GM12878 (cell line): Measurements from ENCODE around the gene RAD51B. TPM values are rescaled to one million over a fixed set of nuclear protein-coding genes. Genes with fewer than 3 reads are reported as not detected.

Experiments
- ATAC-seq: fragments of 200-7000 bp; cut with Tn5 transposase; 3 replicates; pipeline ENCODE4 v1.9.1; 2020; ENCODE audit warnings: mild to moderate bottlenecking, moderate library complexity
- BruUV-seq: library from RNA; stranded (reverse); fragments of 400-500 nt; replicated peaks from 2 replicates; lab custom pipeline; 2021; lab: Mats Ljungman, UMichigan
- CTCF ChIA-PET: fragments of 300-600 bp; sonication (Branson Sonifier 250); formaldehyde crosslinking; extraction: SDS; loops from one replicate; lab custom pipeline; 2021; ENCODE audit warnings: inconsistent platforms; lab: Yijun Ruan, JAX
- POLR2A ChIA-PET: fragments of 350-600 bp; formaldehyde crosslinking; extraction: SDS; loops from one replicate; lab custom pipeline; 2021; ENCODE audit warnings: inconsistent platforms; lab: Charles Lee
- RAD21 ChIA-PET: fragments of 300-600 bp; sonication (Branson Sonifier 250); formaldehyde crosslinking; loops from one replicate; lab custom pipeline; 2023; ENCODE audit warnings: antibody characterized with exemption; ENCODE audit not compliant: unreplicated experiment; lab: Charles Lee
- SMC1A ChIA-PET: fragments of 300-600 bp; sonication (Branson Sonifier 250); formaldehyde crosslinking; loops from one replicate; lab custom pipeline; 2023; ENCODE audit not compliant: unreplicated experiment, uncharacterized antibody; lab: Charles Lee
- DNase-seq: peaks from one replicate; pipeline ENCODE4 v3.0.0-alpha.2; 2011; ENCODE audit warnings: low read depth, low spot score
- FAIRE-seq: peaks from 3 replicates; lab custom pipeline; 2011; peaks lifted over from hg19 to GRCh38; lab: Jason Lieb, UNC
- H2AFZ ChIP-seq: 2 replicates; pipeline ENCODE4 v1.6.0; 2011; ENCODE audit warnings: low read depth, low read length, control low read depth; ENCODE audit not compliant: control insufficient read depth
- H3K27ac ChIP-seq: 2 replicates; pipeline ENCODE4 v1.5.1; 2011; ENCODE audit warnings: control low read depth; ENCODE audit not compliant: control insufficient read depth, insufficient read depth
- H3K27me3 ChIP-seq, 2 experiments: replicated peaks in 1 of 2; 2 replicates each; pipeline versions ENCODE4 v1.6.0 to v1.6.1; 2011; ENCODE audit warnings: low read length in 1 of 2; ENCODE audit not compliant: control insufficient read depth in 2 of 2, insufficient read depth in 2 of 2
- H3K36me3 ChIP-seq, 2 experiments: 2 replicates each; pipeline ENCODE4 v1.5.1; 2011; ENCODE audit warnings: low read length in 1 of 2; ENCODE audit not compliant: control insufficient read depth in 2 of 2, insufficient read depth in 2 of 2
- H3K4me1 ChIP-seq: 2 replicates; pipeline ENCODE4 v1.6.1; 2011; ENCODE audit warnings: mild to moderate bottlenecking, low read length, moderate library complexity, mixed read lengths; ENCODE audit not compliant: control insufficient read depth, insufficient read depth
- H3K4me2 ChIP-seq: 2 replicates; pipeline ENCODE4 v1.6.0; 2011; ENCODE audit warnings: control low read depth; ENCODE audit not compliant: control insufficient read depth, insufficient read depth
- H3K4me3 ChIP-seq: fragments of 200-600 bp; sonication (generic); 2 replicates; pipeline ENCODE4 v1.5.1; 2016
- H3K79me2 ChIP-seq: 2 replicates; pipeline ENCODE4 v1.6.0; 2011; ENCODE audit warnings: low read length; ENCODE audit not compliant: control insufficient read depth, insufficient read depth
- H3K9ac ChIP-seq: 2 replicates; pipeline ENCODE4 v1.8.0; 2011; ENCODE audit warnings: low read length, control low read depth, mixed read lengths; ENCODE audit not compliant: control insufficient read depth, insufficient read depth
- H3K9me3 ChIP-seq: replicated peaks from 3 replicates; pipeline ENCODE4 v1.5.1; 2011; ENCODE audit warnings: mild to moderate bottlenecking, low read length; ENCODE audit not compliant: control insufficient read depth, insufficient read depth
- H4K20me1 ChIP-seq: 2 replicates; pipeline ENCODE4 v1.6.0; 2011; ENCODE audit not compliant: control insufficient read depth, insufficient read depth
- ATF7 ChIP-seq: fragments of 450-650 bp; IDR thresholded peaks from 2 replicates; pipeline ENCODE4 v1.6.1; 2016; ENCODE audit warnings: low read depth, mild to moderate bottlenecking
- CREB1 ChIP-seq: IDR thresholded peaks from 2 replicates; pipeline ENCODE4 v1.6.1; 2012; ENCODE audit warnings: low read depth, mild to moderate bottlenecking, inconsistent platforms
- HSF1 ChIP-seq: fragments of 150-350 bp; IDR thresholded peaks from 2 replicates; pipeline ENCODE4 v1.6.1; 2014; ENCODE audit warnings: mild to moderate bottlenecking, low read depth, low read length
- NKRF ChIP-seq: fragments of 450-650 bp; conservative IDR thresholded peaks from 2 replicates; pipeline ENCODE4 v1.6.1; 2017; ENCODE audit warnings: mild to moderate bottlenecking, moderate library complexity
- STAT1 ChIP-seq: fragments of 450-650 bp; conservative IDR thresholded peaks from 2 replicates; pipeline ENCODE4 v1.6.1; 2014; ENCODE audit warnings: antibody characterized with exemption, mild to moderate bottlenecking
- TCF7 ChIP-seq: IDR thresholded peaks from 2 replicates; pipeline ENCODE4 v1.6.1; 2014; ENCODE audit warnings: antibody characterized with exemption, borderline replicate concordance
- WGBS: methylation state at CpG from one replicate; pipeline ENCODE4 v1.1.6; 2016; ENCODE audit warnings: low lambda C conversion rate; ENCODE audit not compliant: insufficient replicate concordance, insufficient coverage; ENCODE audit errors: missing lambda C conversion rate; 5-methylcytosine and 5-hydroxymethylcytosine counted together
- in situ Hi-C: fragments of 300-500 bp; cut with MboI; formaldehyde crosslinking; loops from 9 replicates; pipeline ENCODE4 v1.14.3; 2018; ENCODE audit warnings: mixed read lengths
- intact Hi-C: fragments of 100-400 bp; cut with micrococcal nuclease; formaldehyde crosslinking; loops from one replicate; pipeline ENCODE4 v1.14.2; 2022; ENCODE audit not compliant: unreplicated experiment
- polyA plus RNA-seq, 11 experiments: library from polyadenylated mRNA; depleted of rRNA in 4 of 11; unstranded in 6 of 11; stranded (reverse) in 5 of 11; fragments of >200 nt; fragmentation: Nextera tagmentation in 4 of 11; fragmentation: Illumina TruSeq in 1 of 11; extraction: Ambion mirVana in 4 of 11; extraction: Trizol in 1 of 11; gene quantifications; 1 replicate in 1 of 11; 2 replicates in 10 of 11; pipeline versions ENCODE4 v1.2.1 to v1.2.3, GENCODE V29; 2011 to 2016; ENCODE audit warnings: inconsistent platforms in 2 of 11, missing spikeins in 2 of 11, low read depth in 1 of 11
- total RNA-seq, 4 experiments: library from RNA; depleted of rRNA in 3 of 4; stranded (reverse); fragments of >200 nt in 3 of 4; fragmentation: Illumina TruSeq in 1 of 4; extraction: Trizol in 1 of 4; gene quantifications; 2 replicates each; pipeline versions ENCODE4 v1.2.1 to v1.2.3, GENCODE V29; 2013 to 2021
- TF ChIP-seq, protein P1 (sequence below): fragments of 450-650 bp; IDR thresholded peaks from 2 replicates; pipeline ENCODE4 v1.6.1; 2016; ENCODE audit warnings: mild to moderate bottlenecking

RAD51B gene
- total and polyA plus RNA-seq, 10 of the 15 experiments (the other 5 are each of a cell fraction or from before 2014, with no cell fraction given): 9.8 to 26.8 (median 21.3) TPM

DNA sequence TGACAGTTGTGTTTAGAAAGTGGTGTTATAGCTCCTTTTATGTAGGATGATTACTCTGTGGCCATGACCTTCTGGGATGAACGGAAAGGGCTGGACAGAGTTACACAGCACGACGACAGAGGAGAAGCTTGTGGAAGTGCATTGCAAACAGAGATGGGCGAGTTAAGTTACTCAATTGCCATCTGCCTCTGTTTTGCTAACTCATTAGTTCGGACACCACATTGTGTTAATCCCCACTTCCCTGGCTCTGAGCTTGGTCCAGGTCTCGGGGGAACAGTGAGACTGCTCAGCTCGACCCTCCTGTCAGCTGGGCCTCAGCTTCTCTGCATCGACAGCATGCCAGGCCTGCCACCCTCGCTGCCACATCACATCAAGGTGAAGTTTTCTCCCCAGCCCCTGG is 565.3 kb downstream of the RAD51B start:
- no peak overlapping the region for H3K9ac ChIP-seq
- H2AFZ ChIP-seq: no peak overlapping the region
- H3K27me3 ChIP-seq: no peaks in the 10 kb centered on the region
- DNase-seq (no peak), ATAC-seq (no peak), FAIRE-seq (no peak)
- H4K20me1 ChIP-seq: no peaks in the 10 kb centered on the region
- no peaks in the 10 kb centered on the region for H3K9me3 ChIP-seq
- peaks cover 13% of the 10 kb centered on the region for H3K79me2 ChIP-seq
- WGBS: 99% methylated on average over 9 of the region's 9 CpGs
- POLR2A ChIA-PET: interaction anchor here (0.6 to 1.6 kb wide), 5 partner anchors 23 to 403 kb away, joined by 3 to 5 read pairs (median 3); no protein-coding TSS in a partner anchor
- no TSS peak for BruUV-seq
- no peak overlapping the region for H3K4me2 ChIP-seq
- in situ Hi-C loops: no loop called here
- peaks cover 27% of the 10 kb centered on the region for H3K4me1 ChIP-seq
- RAD21 ChIA-PET: interaction anchor here (1.0 to 1.2 kb wide), 2 partner anchors 129 to 403 kb away, joined by 3 read pairs; no protein-coding TSS in a partner anchor
- H3K27ac ChIP-seq: no peak overlapping the region; the same call in 1 of the 2 replicates
- TF ChIP-seq HSF1: no peak
- no peak for TF ChIP-seq STAT1
- no peak for TF ChIP-seq TCF7
- TF ChIP-seq CREB1: no peak
- TF ChIP-seq ATF7: no peak
- TF ChIP-seq NKRF: no peak
- TF ChIP-seq, protein P1, sequence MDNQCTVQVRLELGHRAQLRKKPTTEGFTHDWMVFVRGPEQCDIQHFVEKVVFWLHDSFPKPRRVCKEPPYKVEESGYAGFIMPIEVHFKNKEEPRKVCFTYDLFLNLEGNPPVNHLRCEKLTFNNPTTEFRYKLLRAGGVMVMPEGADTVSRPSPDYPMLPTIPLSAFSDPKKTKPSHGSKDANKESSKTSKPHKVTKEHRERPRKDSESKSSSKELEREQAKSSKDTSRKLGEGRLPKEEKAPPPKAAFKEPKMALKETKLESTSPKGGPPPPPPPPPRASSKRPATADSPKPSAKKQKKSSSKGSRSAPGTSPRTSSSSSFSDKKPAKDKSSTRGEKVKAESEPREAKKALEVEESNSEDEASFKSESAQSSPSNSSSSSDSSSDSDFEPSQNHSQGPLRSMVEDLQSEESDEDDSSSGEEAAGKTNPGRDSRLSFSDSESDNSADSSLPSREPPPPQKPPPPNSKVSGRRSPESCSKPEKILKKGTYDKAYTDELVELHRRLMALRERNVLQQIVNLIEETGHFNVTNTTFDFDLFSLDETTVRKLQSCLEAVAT: no peak
- SMC1A ChIA-PET: interaction anchor here (0.6 to 1.6 kb wide), 9 partner anchors 16 to 279 kb away, joined by 3 to 6 read pairs (median 3); no protein-coding TSS in a partner anchor
- no peak overlapping the region for H3K4me3 ChIP-seq
- H3K36me3 ChIP-seq: no peaks in the 10 kb centered on the region
- CTCF ChIA-PET: no interaction called here
- intact Hi-C loops: no loop called here
